ENCODE data around the gene CRYL1.

DNA sequence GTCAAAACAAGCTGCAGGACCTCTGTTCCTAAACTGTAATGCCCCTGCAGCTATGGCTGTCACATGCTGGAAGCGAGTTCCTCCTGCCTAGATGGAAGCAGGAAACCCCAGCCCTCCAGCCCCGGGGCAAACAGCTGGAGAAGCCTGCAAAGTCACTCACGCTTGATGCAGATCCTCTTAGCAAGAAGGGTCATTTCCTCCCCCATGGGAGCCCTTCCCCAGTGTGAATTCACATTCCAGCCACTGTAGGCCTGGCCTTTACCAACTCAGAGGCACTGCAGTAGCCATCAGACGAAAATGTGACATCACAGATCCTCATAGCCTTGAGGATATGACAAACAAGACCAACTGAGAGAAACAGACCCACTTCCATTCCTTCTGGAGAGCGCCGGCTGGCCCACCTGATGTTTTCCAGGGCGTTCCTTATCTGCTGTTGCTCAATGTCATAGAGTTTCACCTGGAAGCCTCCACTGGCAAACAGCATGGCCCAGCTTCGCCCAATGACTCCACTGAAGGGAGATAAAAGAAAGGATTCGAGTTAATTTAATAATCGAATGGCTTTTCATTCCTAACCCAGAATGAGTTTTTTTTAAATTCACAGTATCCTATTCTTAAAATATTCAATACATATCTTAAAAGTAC is 13.5 kb downstream of the CRYL1 start:
- TF ChIP-seq, protein P1, sequence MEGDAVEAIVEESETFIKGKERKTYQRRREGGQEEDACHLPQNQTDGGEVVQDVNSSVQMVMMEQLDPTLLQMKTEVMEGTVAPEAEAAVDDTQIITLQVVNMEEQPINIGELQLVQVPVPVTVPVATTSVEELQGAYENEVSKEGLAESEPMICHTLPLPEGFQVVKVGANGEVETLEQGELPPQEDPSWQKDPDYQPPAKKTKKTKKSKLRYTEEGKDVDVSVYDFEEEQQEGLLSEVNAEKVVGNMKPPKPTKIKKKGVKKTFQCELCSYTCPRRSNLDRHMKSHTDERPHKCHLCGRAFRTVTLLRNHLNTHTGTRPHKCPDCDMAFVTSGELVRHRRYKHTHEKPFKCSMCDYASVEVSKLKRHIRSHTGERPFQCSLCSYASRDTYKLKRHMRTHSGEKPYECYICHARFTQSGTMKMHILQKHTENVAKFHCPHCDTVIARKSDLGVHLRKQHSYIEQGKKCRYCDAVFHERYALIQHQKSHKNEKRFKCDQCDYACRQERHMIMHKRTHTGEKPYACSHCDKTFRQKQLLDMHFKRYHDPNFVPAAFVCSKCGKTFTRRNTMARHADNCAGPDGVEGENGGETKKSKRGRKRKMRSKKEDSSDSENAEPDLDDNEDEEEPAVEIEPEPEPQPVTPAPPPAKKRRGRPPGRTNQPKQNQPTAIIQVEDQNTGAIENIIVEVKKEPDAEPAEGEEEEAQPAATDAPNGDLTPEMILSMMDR (IDR thresholded peaks at IDR 0.05): no peak
- no peak for TF ChIP-seq EZH2 (IDR thresholded peaks at IDR 0.05; ENCODE audit: borderline replicate concordance, insufficient read depth, low read depth, low read length, poor library complexity, severe bottlenecking)
